BLaER1 (cell line): Measurements from ENCODE around the gene PDZD7.

Source experiments
- H3K27ac ChIP-seq: shearing (Covaris generic); formaldehyde crosslinking; 2 replicates; pipeline ENCODE4 v1.8.1; 2022
- H3K27me3 ChIP-seq: shearing (Covaris generic); formaldehyde crosslinking; 2 replicates; pipeline ENCODE4 v1.8.1; 2022
- H3K36me3 ChIP-seq: shearing (Covaris generic); formaldehyde crosslinking; 2 replicates; pipeline ENCODE4 v1.8.1; 2022
- H3K4me1 ChIP-seq: shearing (Covaris generic); formaldehyde crosslinking; 2 replicates; pipeline ENCODE4 v1.8.1; 2022
- H3K4me2 ChIP-seq: shearing (Covaris generic); formaldehyde crosslinking; 2 replicates; pipeline ENCODE4 v1.8.1; 2022
- H3K4me3 ChIP-seq: shearing (Covaris generic); formaldehyde crosslinking; 2 replicates; pipeline ENCODE4 v1.8.1; 2022
- H3K9ac ChIP-seq: shearing (Covaris generic); formaldehyde crosslinking; 2 replicates; pipeline ENCODE4 v1.8.1; 2022
- H3K9me3 ChIP-seq: shearing (Covaris generic); formaldehyde crosslinking; 2 replicates; pipeline ENCODE4 v1.8.1; 2022
- H4K20me1 ChIP-seq: shearing (Covaris generic); formaldehyde crosslinking; 2 replicates; pipeline ENCODE4 v1.8.1; 2022
- Cebpa-rat ChIP-seq: shearing (Covaris generic); IDR thresholded peaks from 2 replicates; pipeline ENCODE4 v1.8.1; 2022

The PDZD7 gene

DNA sequence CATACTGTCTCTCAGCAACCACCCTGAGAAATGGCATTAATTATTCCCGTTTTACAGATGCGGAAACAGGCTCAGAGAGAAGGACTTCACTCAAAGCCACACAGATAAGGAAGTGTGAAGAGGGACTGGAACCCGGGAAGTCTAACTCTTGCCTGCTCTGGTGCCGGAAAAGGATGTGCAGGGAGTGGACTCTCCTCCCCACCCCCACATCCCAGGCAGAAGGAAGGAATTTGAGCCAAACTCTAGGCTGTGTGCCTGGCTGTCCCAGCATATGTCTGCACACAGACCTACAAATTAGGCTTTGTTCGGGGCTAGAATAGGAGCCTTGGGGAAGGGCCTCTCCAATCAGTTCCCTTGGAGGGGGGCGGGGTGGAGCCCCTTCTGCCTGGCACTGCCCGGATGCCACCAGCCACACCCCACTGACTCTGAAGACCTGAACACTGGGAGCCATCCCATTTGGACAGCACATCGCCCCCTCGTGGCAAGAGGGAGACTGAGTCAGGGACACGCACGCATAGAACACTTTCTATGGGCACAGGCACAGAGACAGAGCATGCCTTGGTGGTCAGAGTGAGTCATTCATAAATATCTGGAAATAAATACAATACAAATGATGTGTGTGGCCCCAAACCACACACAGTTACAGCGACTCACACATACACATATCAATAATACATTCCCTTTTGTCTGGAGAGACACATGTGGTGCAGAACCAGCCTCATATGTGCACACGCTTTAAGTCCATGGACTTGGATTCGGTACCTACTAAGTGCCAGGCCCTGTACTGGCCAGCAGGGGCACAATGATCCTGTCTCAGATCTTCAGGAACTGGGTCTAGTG lies 18.2 kb downstream of the PDZD7 start:
- TF ChIP-seq Cebpa-rat = no peak
- no peaks in the 10 kb centered on the region for H3K27me3 ChIP-seq
- peaks cover 66% of the 10 kb centered on the region for H3K4me1 ChIP-seq
- H3K4me3 ChIP-seq = no peak overlapping the region
- H4K20me1 ChIP-seq = peaks cover 4% of the 10 kb centered on the region; the same call in 1 of the 2 replicates
- H3K27ac ChIP-seq = no peak overlapping the region
- H3K9ac ChIP-seq = no peak overlapping the region
- H3K9me3 ChIP-seq = no peaks in the 10 kb centered on the region
- no peaks in the 10 kb centered on the region for H3K36me3 ChIP-seq
- peak overlapping the region; percentile 59 for H3K4me2 ChIP-seq

DNA sequence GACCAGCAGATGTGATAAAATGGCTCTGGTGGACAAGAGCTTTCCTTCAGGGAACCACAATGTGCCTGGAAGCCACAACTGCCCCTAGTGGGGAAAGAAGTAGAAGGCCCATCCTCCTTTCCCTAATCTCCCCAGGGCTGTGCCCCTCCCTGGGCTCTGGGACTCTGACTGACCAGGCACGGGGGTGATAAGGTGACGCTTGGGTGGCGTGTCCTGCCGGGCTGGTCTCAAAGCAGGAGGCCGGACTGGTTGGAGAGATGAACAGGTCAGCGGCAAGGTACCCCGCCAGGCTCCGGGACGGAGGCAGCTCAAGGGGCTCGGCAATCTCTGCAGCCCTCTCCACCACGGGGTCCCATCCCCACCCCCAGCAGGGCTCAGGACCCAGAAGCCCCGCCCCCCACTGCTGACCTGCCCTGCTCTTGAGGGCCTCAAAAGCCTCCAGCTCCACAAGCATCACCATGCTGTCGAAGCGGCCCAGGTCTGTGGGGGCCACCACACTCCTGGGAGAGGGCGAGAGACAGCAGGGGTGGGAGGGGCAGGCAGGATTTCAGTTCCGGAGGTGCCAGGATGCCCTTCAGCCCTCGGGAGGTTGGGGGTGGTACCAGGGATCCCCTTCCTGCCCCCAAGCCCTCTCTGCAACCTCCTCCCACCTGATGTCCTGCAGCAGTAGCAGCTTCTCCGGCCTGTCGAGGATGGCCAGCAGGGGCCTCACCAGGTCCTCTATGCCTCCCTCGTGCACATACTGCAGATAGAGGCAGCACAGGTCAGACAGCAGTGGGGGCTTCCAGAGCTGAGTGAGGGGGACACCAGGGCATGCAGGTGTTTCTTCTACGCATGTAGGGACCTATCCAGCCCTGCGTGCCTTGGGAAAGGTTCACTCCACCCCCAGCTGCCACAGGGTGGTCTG lies 19.2 kb downstream of the PDZD7 start:
- Histone ChIP-seq H3K27ac (no peak overlapping the region), H3K9ac (no peak overlapping the region), H3K4me1 (peaks cover 66% of the 10 kb centered on the region), H3K27me3 (no peaks in the 10 kb centered on the region), H4K20me1 (peaks cover 13% of the 10 kb centered on the region), H3K9me3 (no peaks in the 10 kb centered on the region), H3K4me3 (no peak overlapping the region), H3K36me3 (peaks cover 8% of the 10 kb centered on the region), H3K4me2 (no peak overlapping the region)
- TF ChIP-seq Cebpa-rat = no peak

DNA sequence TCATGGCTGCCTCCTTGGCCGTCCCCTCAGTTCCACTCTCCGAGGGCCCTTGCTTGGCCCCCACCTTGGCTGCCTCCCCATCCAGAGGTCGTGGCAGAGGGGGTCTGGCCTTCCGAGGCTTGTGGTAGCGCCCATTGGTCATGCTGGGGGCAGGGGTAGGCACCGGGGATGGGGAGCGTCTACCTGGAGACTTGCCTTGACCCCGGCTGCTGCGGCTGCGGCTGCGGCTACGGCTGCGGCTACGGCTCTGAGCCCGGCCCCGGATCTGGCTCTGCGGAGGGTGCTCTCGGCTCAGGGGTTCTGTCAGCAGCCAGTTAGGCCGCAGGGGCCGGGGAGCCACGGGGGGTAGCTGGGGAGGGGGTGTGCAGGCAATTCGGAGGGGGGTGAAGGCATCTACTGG lies 20.6 kb downstream of the PDZD7 start:
- no peaks in the 10 kb centered on the region for H3K27me3 ChIP-seq
- H3K4me3 ChIP-seq = no peak overlapping the region
- peaks cover 27% of the 10 kb centered on the region for H4K20me1 ChIP-seq
- no peaks in the 10 kb centered on the region for H3K9me3 ChIP-seq
- H3K27ac ChIP-seq = no peak overlapping the region
- H3K4me1 ChIP-seq = peaks cover 55% of the 10 kb centered on the region
- peaks cover 23% of the 10 kb centered on the region for H3K36me3 ChIP-seq
- no peak for TF ChIP-seq Cebpa-rat
- H3K4me2 ChIP-seq = no peak overlapping the region
- H3K9ac ChIP-seq = no peak overlapping the region

DNA sequence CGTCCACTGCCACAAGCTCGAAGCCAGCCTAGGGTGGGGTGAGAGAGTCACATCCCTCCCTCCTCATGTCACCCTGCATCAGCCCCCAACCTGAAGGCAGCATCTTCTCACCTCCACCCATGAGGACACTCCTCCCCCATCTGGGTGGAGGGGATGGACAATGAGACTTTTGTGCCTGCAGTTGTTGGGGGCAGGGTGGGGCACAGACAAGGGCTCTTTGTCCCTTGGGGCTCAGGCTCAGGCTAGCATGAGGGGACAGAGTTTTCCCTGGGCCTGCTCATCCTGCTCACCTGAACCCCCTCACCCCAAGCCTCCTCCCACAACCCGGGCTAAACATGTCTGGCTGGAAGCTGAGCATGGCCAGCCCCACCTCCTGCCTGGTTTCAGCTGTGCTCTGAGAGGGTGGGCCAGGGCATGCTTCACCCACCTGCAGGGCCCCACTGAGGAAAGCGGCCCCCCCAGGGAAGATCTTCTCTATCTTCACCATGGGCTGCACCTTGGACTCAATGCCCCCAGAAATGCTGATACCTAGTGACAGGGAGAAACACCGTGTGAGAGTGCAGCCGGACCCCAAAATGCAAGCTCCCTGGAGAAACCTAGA lies 22.0 kb downstream of the PDZD7 start:
- H3K27ac ChIP-seq = no peak overlapping the region
- peaks cover 41% of the 10 kb centered on the region for H4K20me1 ChIP-seq
- H3K9ac ChIP-seq = no peak overlapping the region
- H3K27me3 ChIP-seq = no peaks in the 10 kb centered on the region
- TF ChIP-seq Cebpa-rat = no peak
- peaks cover 37% of the 10 kb centered on the region for H3K36me3 ChIP-seq
- no peak overlapping the region for H3K4me2 ChIP-seq
- H3K9me3 ChIP-seq = no peaks in the 10 kb centered on the region
- H3K4me3 ChIP-seq = no peak overlapping the region
- peaks cover 41% of the 10 kb centered on the region for H3K4me1 ChIP-seq

DNA sequence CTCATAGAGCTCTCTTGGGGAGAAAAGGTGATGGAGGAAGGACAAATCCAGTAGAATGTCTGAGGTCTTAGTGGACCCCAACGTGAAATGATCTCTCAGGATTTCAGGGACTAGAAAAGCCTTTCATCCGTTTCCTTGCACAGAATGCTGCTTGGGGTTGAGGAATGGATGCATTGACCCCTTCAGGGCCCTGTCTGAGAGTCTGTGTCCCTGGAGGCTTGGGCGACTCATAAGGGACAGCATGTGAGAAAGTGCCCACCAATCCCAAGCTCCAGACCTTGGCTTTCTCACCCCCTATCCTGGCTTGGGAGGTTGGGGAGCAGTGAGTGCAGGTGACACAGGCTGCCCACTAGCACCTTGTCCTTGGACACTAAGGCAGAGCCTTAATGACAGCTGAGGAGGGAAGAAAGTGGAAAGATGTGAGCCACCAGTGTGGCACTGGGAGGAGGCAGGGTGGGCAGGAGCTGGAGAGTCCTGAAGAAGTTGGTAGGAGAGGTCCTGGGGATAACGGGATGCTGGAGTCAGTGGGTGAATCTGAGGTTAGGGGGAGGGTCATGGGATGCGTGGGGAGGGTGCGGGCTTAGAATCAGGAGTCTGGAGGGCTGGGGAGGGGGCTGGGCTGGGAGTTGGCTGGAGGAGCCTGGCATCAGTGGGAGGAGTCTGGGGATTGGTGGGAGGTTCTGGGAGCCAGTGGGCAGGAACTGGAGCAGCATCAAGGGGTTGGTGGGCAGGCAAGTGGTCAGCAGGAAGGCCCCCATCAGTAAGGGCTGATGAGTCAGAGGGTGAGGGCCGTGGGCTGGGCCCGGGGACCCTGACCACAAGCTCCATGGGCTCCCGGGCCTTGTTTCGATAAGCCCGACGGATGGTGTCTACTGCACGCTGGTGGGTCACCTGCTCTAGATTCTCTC lies 22.8 kb downstream of the PDZD7 start:
- H3K9ac ChIP-seq = 0 out of 2 replicates have a peak overlapping the region, but pooled peaks have one; percentile 19
- peaks cover 44% of the 10 kb centered on the region for H3K36me3 ChIP-seq
- no peaks in the 10 kb centered on the region for H3K27me3 ChIP-seq
- no peak overlapping the region; the same call in 1 of the 2 replicates for H3K4me2 ChIP-seq
- H3K4me3 ChIP-seq = no peak overlapping the region
- no peaks in the 10 kb centered on the region for H3K9me3 ChIP-seq
- peak overlapping the region; percentile 58; the same call in 1 of the 2 replicates for H3K27ac ChIP-seq
- no peak for TF ChIP-seq Cebpa-rat
- H3K4me1 ChIP-seq = peaks cover 33% of the 10 kb centered on the region
- peaks cover 48% of the 10 kb centered on the region for H4K20me1 ChIP-seq

DNA sequence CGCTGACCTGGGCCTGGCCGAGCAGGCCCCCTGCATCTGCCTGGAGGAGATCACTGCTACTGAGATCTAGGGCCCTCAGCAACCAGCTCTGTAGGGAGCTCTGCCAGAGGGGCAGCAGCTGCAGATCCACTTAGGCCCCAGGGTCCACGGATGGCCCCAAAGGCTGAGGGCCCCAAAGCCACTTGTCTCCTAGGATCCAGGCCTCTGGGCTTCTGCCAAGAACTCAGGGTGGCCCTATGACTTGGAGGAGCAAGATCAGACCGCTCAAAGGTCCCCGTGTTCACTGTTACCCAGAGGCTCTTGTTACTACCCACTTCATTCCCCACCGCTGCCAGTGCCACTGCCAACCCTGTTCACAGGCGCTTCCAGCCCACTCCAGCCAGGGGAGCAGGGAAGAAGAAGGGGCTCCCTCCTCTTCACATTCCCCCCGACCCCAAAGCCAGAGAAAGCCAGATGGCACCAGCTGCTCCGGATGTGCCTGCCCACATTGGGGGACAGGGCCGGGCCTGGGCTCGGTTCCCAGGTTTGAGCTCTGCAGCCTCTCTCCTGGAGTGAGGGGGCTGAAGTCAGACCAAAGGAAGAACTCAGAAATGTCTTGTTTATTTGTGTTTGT lies 23.7 kb downstream of the PDZD7 start:
- Histone ChIP-seq H4K20me1 (peaks cover 58% of the 10 kb centered on the region), H3K4me1 (peaks cover 34% of the 10 kb centered on the region), H3K27ac (peak overlapping the region; percentile 58), H3K27me3 (no peaks in the 10 kb centered on the region), H3K4me2 (peak overlapping the region; percentile 39), H3K9me3 (no peaks in the 10 kb centered on the region), H3K9ac (peak overlapping the region; percentile 60), H3K4me3 (no peak overlapping the region), H3K36me3 (peaks cover 54% of the 10 kb centered on the region)
- TF ChIP-seq Cebpa-rat = no peak

DNA sequence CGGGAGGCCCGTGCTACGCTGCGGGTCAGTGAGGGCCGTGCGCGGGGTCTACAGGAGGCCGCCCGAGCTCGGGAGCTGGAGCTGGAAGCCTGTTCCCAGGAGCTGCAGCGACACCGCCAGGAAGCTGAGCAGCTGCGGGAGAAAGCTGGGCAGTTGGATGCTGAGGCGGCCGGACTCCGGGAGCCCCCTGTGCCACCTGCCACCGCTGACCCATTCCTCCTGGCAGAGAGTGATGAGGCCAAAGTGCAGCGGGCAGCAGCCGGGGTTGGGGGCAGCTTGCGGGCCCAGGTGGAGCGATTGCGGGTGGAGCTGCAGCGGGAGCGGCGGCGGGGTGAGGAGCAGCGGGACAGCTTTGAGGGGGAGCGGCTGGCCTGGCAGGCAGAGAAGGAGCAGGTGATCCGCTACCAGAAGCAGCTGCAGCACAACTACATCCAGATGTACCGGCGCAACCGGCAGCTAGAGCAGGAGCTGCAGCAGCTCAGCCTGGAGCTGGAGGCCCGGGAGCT lies 24.3 kb downstream of the PDZD7 start:
- Histone ChIP-seq H3K9ac (peak overlapping the region; percentile 60), H4K20me1 (peaks cover 64% of the 10 kb centered on the region), H3K4me2 (peak overlapping the region; percentile 39), H3K9me3 (no peaks in the 10 kb centered on the region), H3K4me3 (no peak overlapping the region), H3K4me1 (peaks cover 40% of the 10 kb centered on the region), H3K36me3 (peaks cover 56% of the 10 kb centered on the region), H3K27me3 (no peaks in the 10 kb centered on the region), H3K27ac (peak overlapping the region; percentile 58; the same call in 1 of the 2 replicates)
- TF ChIP-seq Cebpa-rat = no peak

DNA sequence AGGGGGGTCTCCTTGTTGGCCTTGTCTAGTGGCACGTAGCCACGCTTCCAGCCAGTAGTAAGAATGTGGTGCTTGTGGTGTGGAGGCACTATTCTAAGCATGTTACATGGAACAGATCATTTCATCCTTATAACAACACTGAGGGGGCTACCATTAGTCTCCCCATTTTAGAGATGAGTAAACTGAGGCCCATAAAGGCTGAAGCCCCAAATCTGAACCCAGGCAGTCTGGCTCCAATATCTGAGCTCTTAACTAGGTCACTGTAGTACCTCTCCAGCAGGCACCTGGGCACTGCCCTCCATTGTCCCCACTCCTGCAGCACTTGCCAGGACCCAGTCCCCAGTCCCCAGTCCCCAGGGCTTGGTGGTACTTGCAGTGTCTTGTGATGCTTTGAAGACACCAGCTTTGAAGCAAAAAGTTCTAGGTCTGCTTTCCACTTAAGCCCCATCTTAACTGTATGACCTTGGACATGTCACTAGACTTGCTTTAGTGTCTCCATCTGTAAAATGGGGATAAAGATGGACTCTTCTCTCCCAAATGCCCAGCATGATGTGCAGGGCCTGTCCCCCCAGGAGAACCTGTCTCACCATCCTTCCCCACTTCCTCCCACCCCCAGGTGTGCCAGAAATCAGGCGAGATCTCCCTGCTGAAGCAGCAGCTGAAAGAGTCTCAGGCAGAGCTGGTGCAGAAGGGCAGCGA lies 24.9 kb downstream of the PDZD7 start:
- no peak for TF ChIP-seq Cebpa-rat
- Histone ChIP-seq H3K4me1 (peaks cover 46% of the 10 kb centered on the region), H4K20me1 (peaks cover 68% of the 10 kb centered on the region)

More for the DNA sequence above, 24.9 kb downstream of the PDZD7 start:
- peaks cover 56% of the 10 kb centered on the region for H3K36me3 ChIP-seq
- no peaks in the 10 kb centered on the region for H3K27me3 ChIP-seq
- H3K27ac ChIP-seq = no peak overlapping the region
- no peak overlapping the region for H3K4me3 ChIP-seq
- H3K9me3 ChIP-seq = no peaks in the 10 kb centered on the region
- no peak overlapping the region for H3K4me2 ChIP-seq
- no peak overlapping the region for H3K9ac ChIP-seq
